H1 (cell line): Measurements from ENCODE around the gene GNAS. TPM values are rescaled to one million over a fixed set of nuclear protein-coding genes. Genes with fewer than 3 reads are reported as not detected.

ENCODE experiments used
- CTCF ChIA-PET: fragments of 300-600 bp; sonication (Branson Sonifier 250); formaldehyde crosslinking; loops from one replicate; lab custom pipeline; 2021; ENCODE audit not compliant: partially characterized antibody; lab: Charles Lee
- POLR2A ChIA-PET: fragments of 300-600 bp; sonication (Branson Sonifier 250); formaldehyde crosslinking; loops from one replicate; lab custom pipeline; 2021; ENCODE audit warnings: inconsistent platforms; ENCODE audit not compliant: partially characterized antibody; lab: Charles Lee
- DNase-seq, 2 experiments: peaks; one replicate each; pipeline versions ENCODE4 v3.0.0 to v3.0.0-alpha.2; 2010 to 2022; ENCODE audit warnings: low spot score in 2 of 2, low read depth in 1 of 2, mixed read lengths in 1 of 2
- FAIRE-seq: peaks from 2 replicates; lab custom pipeline; 2011; peaks lifted over from hg19 to GRCh38; lab: Jason Lieb, UNC
- H2AFZ ChIP-seq: 2 replicates; pipeline ENCODE4 v1.8.1; 2012; ENCODE audit warnings: low read length, inconsistent platforms
- H2AK5ac ChIP-seq: 2 replicates; pipeline ENCODE4 v1.6.1; 2013; ENCODE audit warnings: low read depth, low read length
- H2BK120ac ChIP-seq: replicated peaks from 2 replicates; pipeline ENCODE3; 2013; ENCODE audit warnings: low read depth, low read length, inconsistent platforms
- H2BK12ac ChIP-seq: 2 replicates; pipeline ENCODE4 v1.6.1; 2013; ENCODE audit warnings: low read depth, low read length
- H2BK15ac ChIP-seq: 2 replicates; pipeline ENCODE4 v1.6.1; 2013; ENCODE audit warnings: low read length
- H2BK20ac ChIP-seq: 2 replicates; pipeline ENCODE4 v1.6.1; 2013; ENCODE audit warnings: low read length
- H2BK5ac ChIP-seq: 2 replicates; pipeline ENCODE4 v1.6.1; 2013; ENCODE audit warnings: low read depth, low read length
- H3K14ac ChIP-seq: 2 replicates; pipeline ENCODE4 v1.6.1; 2013; ENCODE audit warnings: inconsistent platforms; ENCODE audit not compliant: insufficient read length
- H3K18ac ChIP-seq: 2 replicates; pipeline ENCODE4 v1.6.1; 2013; ENCODE audit warnings: low read length; ENCODE audit errors: extremely low read depth
- H3K23ac ChIP-seq: 2 replicates; pipeline ENCODE4 v1.6.1; 2013; ENCODE audit warnings: inconsistent platforms; ENCODE audit not compliant: insufficient read length
- H3K23me2 ChIP-seq: 2 replicates; pipeline ENCODE4 v1.6.1; 2013; ENCODE audit warnings: low read depth, low read length
- H3K27ac ChIP-seq: 2 replicates; pipeline ENCODE4 v1.6.1; 2011; ENCODE audit warnings: low read depth, low read length, inconsistent platforms
- H3K27me3 ChIP-seq, 4 experiments: replicated peaks in 1 of 4; 1 replicate in 1 of 4; 2 replicates in 3 of 4; pipeline versions ENCODE4 v1.6.1 to v1.8.1; 2011 to 2013; ENCODE audit warnings: low read length in 3 of 4, mild to moderate bottlenecking in 3 of 4, inconsistent platforms in 2 of 4, mixed read lengths in 2 of 4, moderate library complexity in 1 of 4; ENCODE audit not compliant: control insufficient read depth in 3 of 4, insufficient read depth in 3 of 4; ENCODE audit errors: extremely low read depth in 1 of 4
- H3K36me3 ChIP-seq, 4 experiments: 2 replicates each; pipeline versions ENCODE4 v1.6.1 to v1.8.1; 2011 to 2013; ENCODE audit warnings: mild to moderate bottlenecking in 4 of 4, low read length in 3 of 4, moderate library complexity in 2 of 4, control low read depth in 1 of 4, inconsistent platforms in 1 of 4; ENCODE audit not compliant: insufficient read depth in 4 of 4, control insufficient read depth in 2 of 4
- H3K4ac ChIP-seq: replicated peaks from 2 replicates; pipeline ENCODE3; 2013; ENCODE audit warnings: low read length, low read depth, mixed read lengths, inconsistent platforms; ENCODE audit not compliant: insufficient read length
- H3K4me1 ChIP-seq, 4 experiments: replicated peaks in 1 of 4; 1 replicate in 1 of 4; 2 replicates in 3 of 4; pipeline versions ENCODE4 v1.6.1 to v1.8.1; 2011 to 2013; ENCODE audit warnings: low read length in 3 of 4, inconsistent platforms in 2 of 4, mixed read lengths in 1 of 4; ENCODE audit not compliant: insufficient read depth in 4 of 4, control insufficient read depth in 3 of 4
- H3K4me2 ChIP-seq, 2 experiments: 2 replicates each; pipeline versions ENCODE4 v1.6.1 to v1.8.1; 2011 to 2013; ENCODE audit warnings: low read depth in 2 of 2, low read length in 2 of 2, control low read depth in 1 of 2, inconsistent platforms in 1 of 2, mild to moderate bottlenecking in 1 of 2; ENCODE audit not compliant: insufficient read depth in 1 of 2
- H3K4me3 ChIP-seq, 4 experiments: fragments of 200-600, 300-600 bp in 1 of 4; sonication (generic), shearing (Covaris generic), sonication (Bioruptor Twin) in 1 of 4; 2 replicates each; pipeline versions ENCODE4 v1.5.1 to v1.8.1; 2011 to 2016; ENCODE audit warnings: low read length in 4 of 4, low read depth in 3 of 4, control low read depth in 2 of 4, inconsistent platforms in 2 of 4, mild to moderate bottlenecking in 2 of 4, mixed read lengths in 1 of 4, moderate library complexity in 1 of 4; ENCODE audit not compliant: insufficient read depth in 2 of 4; ENCODE audit errors: extremely low read depth in 1 of 4
- H3K56ac ChIP-seq: replicated peaks from 2 replicates; pipeline ENCODE3; 2013; ENCODE audit warnings: low read depth, mild to moderate bottlenecking, mixed read lengths, low read length, inconsistent platforms; ENCODE audit not compliant: insufficient read length
- H3K79me1 ChIP-seq: 2 replicates; pipeline ENCODE4 v1.6.1; 2013; ENCODE audit warnings: low read depth, low read length, control low read depth
- H3K79me2 ChIP-seq, 2 experiments: 2 replicates each; pipeline versions ENCODE4 v1.6.1 to v1.8.1; 2012 to 2013; ENCODE audit warnings: low read length in 2 of 2, mild to moderate bottlenecking in 2 of 2, inconsistent platforms in 1 of 2; ENCODE audit not compliant: insufficient read depth in 2 of 2, control insufficient read depth in 1 of 2
- H3K9ac ChIP-seq, 4 experiments: replicated peaks in 1 of 4; 1 replicate in 1 of 4; 2 replicates in 3 of 4; pipeline versions ENCODE4 v1.6.1 to v1.8.1; 2011 to 2013; ENCODE audit warnings: low read depth in 3 of 4, low read length in 3 of 4, control low read depth in 2 of 4, mild to moderate bottlenecking in 2 of 4, moderate library complexity in 2 of 4, inconsistent platforms in 1 of 4; ENCODE audit errors: extremely low read depth in 1 of 4
- H3K9me3 ChIP-seq, 2 experiments: 2 replicates each; pipeline versions ENCODE4 v1.6.1 to v1.8.1; 2012 to 2013; ENCODE audit warnings: mild to moderate bottlenecking in 2 of 2, moderate library complexity in 2 of 2, control low read depth in 1 of 2, inconsistent platforms in 1 of 2, low read depth in 1 of 2, low read length in 1 of 2, mixed read lengths in 1 of 2; ENCODE audit not compliant: insufficient read depth in 2 of 2
- H4K20me1 ChIP-seq, 2 experiments: replicated peaks in 1 of 2; 2 replicates each; pipeline versions ENCODE3 to v1.8.1; 2011 to 2013; ENCODE audit warnings: inconsistent platforms in 2 of 2, low read length in 2 of 2, mild to moderate bottlenecking in 1 of 2; ENCODE audit not compliant: insufficient read depth in 2 of 2, control insufficient read depth in 1 of 2
- H4K5ac ChIP-seq: 2 replicates; pipeline ENCODE4 v1.6.1; 2013; ENCODE audit warnings: low read length, low read depth, mixed read lengths, inconsistent platforms; ENCODE audit not compliant: insufficient read length
- H4K8ac ChIP-seq: 2 replicates; pipeline ENCODE4 v1.8.0; 2013; ENCODE audit warnings: mild to moderate bottlenecking, moderate library complexity, low read length, inconsistent platforms; ENCODE audit not compliant: insufficient read depth; ENCODE audit errors: extremely low read depth
- H4K91ac ChIP-seq: replicated peaks from 2 replicates; pipeline ENCODE3; 2013; ENCODE audit warnings: low read length, mixed read lengths, inconsistent platforms; ENCODE audit not compliant: insufficient read length
- POU5F1 ChIP-seq: IDR thresholded peaks from 2 replicates; pipeline ENCODE4 v1.6.1; 2011; ENCODE audit warnings: low read depth, mild to moderate bottlenecking, low read length, moderate library complexity
- WGBS, 2 experiments: shearing (Covaris generic) in 1 of 2; methylation state at CpG; one replicate each; pipeline versions ENCODE4 v1.1.6 to v1.1.7; 2013 to 2015; ENCODE audit warnings: low lambda C conversion rate in 2 of 2, mixed read lengths in 2 of 2, inconsistent platforms in 1 of 2, low coverage in 1 of 2, missing lambda C conversion rate in 1 of 2; ENCODE audit not compliant: insufficient replicate concordance in 2 of 2, insufficient coverage in 1 of 2, insufficient read length in 1 of 2; ENCODE audit errors: extremely low coverage in 1 of 2, missing lambda C conversion rate in 1 of 2; 5-methylcytosine and 5-hydroxymethylcytosine counted together
- polyA plus RNA-seq, 7 experiments: library from polyadenylated mRNA; depleted of rRNA in 3 of 7; stranded (reverse) in 5 of 7; unstranded in 2 of 7; fragments of >200 nt in 5 of 7; fragments of 200-250 nt in 2 of 7; gene quantifications; 1 replicate in 5 of 7; 2 replicates in 1 of 7; 4 replicates in 1 of 7; pipeline versions ENCODE4 v1.2.1 to v1.2.3, GENCODE V29; 2011 to 2013; ENCODE audit warnings: missing spikeins in 2 of 7, mixed read lengths in 2 of 7
- total RNA-seq: library from RNA; stranded (reverse); fragmentation: NEBNext Ultra II Directional; extraction: Animal tissue kit (Norgen Biotek cat#: 25700); gene quantifications from 2 replicates; pipeline ENCODE4 v1.2.1, GENCODE V29; 2021

The GNAS gene
- total and polyA plus RNA-seq, 2 of the 8 experiments (the other 6 are each of a cell fraction or from before 2014, with no cell fraction given), result 989 to 1,613 TPM

- Histone ChIP-seq H4K91ac (no peak overlapping the region), H3K4me1 (peaks cover 0 to 2% (median 0%) of the 10 kb centered on the region in 4 experiments; a peak in 1 of 7 replicates), H3K4me2 (no peak overlapping the region), H3K23me2 (no peaks in the 10 kb centered on the region), H2BK15ac (no peak overlapping the region)
- TF ChIP-seq POU5F1, result no peak
- TF ChIP-seq, all 59 proteins: peak for 0
- no peak for FAIRE-seq
- Histone ChIP-seq H3K9ac (no peak overlapping the region), H4K8ac (no peak overlapping the region), H3K18ac (no peak overlapping the region), H2BK5ac (no peak overlapping the region), H2AK5ac (no peak overlapping the region), H3K27ac (no peak overlapping the region), H3K9me3 (no peaks in the 10 kb centered on the region), H2BK20ac (no peak overlapping the region), H4K20me1 (peaks cover 7 to 31% of the 10 kb centered on the region in 2 experiments), H2BK12ac (no peak overlapping the region), H3K56ac (no peak overlapping the region), H3K79me2 (peaks cover 0 to 21% of the 10 kb centered on the region in 2 experiments; a peak in 2 of 4 replicates), H2BK120ac (no peak overlapping the region), H4K5ac (no peak overlapping the region), H3K4me3 (no peak overlapping the region), H2AFZ (no peak overlapping the region), H3K36me3 (peaks cover 58 to 93% (median 84%) of the 10 kb centered on the region in 4 experiments), H3K4ac (no peak overlapping the region), H3K14ac (no peak overlapping the region), H3K79me1 (peaks cover 2% of the 10 kb centered on the region), H3K23ac (no peak overlapping the region), H3K27me3 (no peaks in the 10 kb centered on the region)
- no peak for DNase-seq
- ChIA-PET POLR2A (interaction anchor here (1.4 to 2.0 kb wide), 2 partner anchors 8 to 302 kb away, joined by 3 to 11 read pairs; no protein-coding TSS in a partner anchor), CTCF (interaction anchor here (1.1 to 1.4 kb wide), 2 partner anchors 39 to 89 kb away, joined by 3 to 5 read pairs; no protein-coding TSS in a partner anchor)
- WGBS, 2 experiments, result 90% methylated on average over 3 of the region's 3 CpGs; no CpG with 5 or more reads in 1 of the 2 experiments
These were observed 54.4 kb downstream of the GNAS start for GRCh38 chr20:58906894-58907293.
